ENCODE results near the gene CADPS.

CADPS gene

DNA sequence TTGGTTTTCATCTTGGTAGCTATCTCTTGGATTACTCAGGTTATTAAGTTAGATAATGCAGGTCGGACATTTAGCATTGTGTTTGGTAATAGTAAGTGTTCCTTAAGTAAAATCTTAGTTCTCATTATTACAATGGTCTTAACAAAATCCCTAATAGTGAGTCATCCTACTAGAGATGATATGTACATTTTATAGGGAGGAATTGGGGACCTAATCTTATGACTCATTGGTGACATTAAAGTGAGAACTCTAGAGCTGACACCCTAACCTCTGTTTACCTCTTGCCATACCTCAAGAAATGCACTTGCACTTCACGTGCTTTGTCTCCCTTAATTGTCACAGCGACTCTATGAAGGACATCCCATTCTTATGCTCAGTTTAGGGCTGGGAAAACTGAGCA, 174.9 kb downstream of the CADPS start:
- DNase-seq (ENCODE audit: extremely low read depth in 1 of 2, low read depth in 1 of 2): no peak

DNA sequence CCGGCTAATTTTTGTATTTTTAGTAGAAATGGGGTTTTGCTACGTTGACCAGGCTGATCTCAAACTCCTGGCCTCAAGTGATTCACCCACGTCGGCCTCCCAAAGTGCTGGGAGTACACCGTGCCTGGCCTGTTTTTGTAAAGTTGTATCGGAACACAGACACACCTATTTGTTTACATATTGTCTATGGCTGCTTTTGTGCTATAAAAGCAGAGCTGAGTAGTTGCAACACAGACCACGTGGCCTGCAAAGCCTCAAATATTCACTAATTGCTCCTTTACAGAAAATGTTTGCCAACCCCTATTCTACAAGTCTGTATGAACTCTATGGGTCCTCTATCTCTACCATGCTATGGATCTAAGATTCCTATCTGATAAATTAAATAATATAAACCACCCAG, 175.5 kb downstream of the CADPS start:
- DNase-seq (ENCODE audit: extremely low read depth in 1 of 2, low read depth in 1 of 2): no peak

DNA sequence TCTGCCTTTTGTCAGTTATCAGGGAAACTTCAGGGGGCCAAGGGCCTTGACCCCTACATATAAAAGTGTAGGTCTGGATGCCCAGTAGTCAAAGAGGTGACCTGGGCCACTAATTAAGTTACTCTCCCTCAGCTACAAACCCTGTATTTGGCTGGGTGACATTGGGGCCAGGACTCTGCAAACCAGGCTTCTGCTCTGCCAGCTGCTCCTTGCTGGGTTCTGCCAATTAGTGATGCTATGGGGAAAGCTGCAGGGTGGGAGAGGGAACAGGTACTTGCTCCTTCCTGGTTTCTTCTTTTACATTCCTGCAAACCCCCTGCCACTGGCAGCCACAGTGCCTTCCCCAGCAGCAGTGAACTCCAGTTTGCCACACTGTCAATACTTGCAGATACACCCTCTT, 179.2 kb downstream of the CADPS start:
- DNase-seq (ENCODE audit: extremely low read depth in 1 of 2, low read depth in 1 of 2): no peak

DNA sequence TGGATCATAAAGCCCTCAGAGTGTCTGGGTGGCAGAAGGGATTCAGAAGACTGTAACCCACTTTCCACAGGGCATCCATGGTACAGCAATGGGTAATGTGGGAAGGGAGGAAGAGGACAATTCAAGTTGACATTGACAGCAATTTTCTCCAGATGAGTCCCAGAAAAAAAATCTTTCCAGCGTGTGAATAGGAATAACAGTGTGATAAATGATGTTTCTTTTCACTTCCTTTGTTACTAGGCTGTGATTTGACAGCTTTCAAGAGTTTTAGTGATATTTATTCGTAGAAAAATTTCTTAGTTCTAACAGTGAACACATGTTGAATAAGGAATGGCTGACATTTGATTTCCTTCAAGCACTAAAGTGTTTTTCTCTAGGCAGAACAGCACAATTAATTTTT, 186.4 kb downstream of the CADPS start:
- no peak for DNase-seq (ENCODE audit: extremely low read depth in 1 of 2, low read depth in 1 of 2)

- DNase-seq (ENCODE audit: extremely low read depth in 1 of 2, low read depth in 1 of 2): no peak
These were observed 187.2 kb downstream of the CADPS start for GRCh38 chr3:62688050-62688449.

DNA sequence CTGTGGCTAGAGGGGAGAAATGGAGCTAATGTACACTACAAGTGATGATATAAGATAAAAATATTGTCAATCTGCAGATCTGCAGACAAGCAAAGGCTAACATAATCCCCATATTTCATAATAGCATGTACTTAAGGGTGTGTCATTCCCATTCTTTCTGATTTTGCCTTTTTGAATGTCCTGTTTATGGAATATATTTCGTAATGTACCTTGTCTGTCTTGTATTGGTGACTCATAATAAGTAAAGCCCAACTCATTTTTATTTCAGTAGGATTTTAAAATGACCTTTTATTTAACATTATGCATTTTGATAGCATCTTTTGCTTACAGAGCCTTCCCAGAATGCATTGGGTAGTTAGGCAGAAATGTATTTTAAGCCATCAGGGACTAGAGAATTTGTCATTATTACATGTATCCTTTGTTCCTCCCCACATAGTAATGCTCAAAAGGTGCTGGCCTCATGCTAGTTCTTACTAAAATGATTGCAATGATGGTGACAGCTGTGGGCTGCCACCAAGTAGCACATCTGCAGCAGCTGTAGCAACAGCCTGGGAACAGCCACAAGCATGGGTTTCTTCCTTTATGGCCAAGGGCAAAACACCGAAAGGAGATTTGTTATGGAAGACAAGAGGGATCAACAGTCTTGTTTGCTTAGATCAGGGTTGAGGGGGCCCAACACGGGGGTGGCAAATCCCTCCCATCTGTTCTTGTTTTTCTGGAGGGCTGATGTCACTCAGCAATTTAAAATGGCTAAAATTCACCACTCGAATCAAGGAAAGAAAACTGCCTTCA, 188.5 kb downstream of the CADPS start:
- no peak for DNase-seq (ENCODE audit: extremely low read depth in 1 of 2, low read depth in 1 of 2)

- DNase-seq (ENCODE audit: extremely low read depth in 1 of 2, low read depth in 1 of 2): no peak
These were observed 192.4 kb downstream of the CADPS start for GRCh38 chr3:62682826-62683225.

GRCh38 chr3:62679988-62680387, 195.2 kb downstream of the CADPS start:
- DNase-seq (ENCODE audit: extremely low read depth in 1 of 2, low read depth in 1 of 2): no peak

DNA sequence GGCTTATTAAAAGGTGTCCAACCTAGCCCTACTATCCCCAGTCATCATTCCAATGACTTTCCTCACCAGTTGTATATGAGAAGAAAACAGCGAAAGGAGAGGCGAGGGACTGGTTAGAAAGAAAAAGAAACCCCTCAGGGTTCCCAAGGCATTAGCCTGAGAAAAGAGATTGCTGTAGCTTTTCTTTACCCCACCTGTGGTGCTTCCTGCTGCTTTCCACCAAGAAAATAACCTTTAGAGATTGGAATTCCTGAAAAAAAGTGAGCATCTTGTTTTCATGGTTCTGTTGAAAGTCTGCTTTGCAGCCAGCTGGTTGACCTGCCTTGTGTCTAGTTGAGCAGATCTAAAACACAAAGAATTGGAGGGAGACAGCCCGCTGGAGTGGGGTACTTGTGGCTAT, 196.4 kb downstream of the CADPS start:
- DNase-seq (ENCODE audit: extremely low read depth in 1 of 2, low read depth in 1 of 2): no peak

- no peak for DNase-seq (ENCODE audit: extremely low read depth in 1 of 2, low read depth in 1 of 2)
These were observed 197.3 kb downstream of the CADPS start for GRCh38 chr3:62677926-62678325.

DNA sequence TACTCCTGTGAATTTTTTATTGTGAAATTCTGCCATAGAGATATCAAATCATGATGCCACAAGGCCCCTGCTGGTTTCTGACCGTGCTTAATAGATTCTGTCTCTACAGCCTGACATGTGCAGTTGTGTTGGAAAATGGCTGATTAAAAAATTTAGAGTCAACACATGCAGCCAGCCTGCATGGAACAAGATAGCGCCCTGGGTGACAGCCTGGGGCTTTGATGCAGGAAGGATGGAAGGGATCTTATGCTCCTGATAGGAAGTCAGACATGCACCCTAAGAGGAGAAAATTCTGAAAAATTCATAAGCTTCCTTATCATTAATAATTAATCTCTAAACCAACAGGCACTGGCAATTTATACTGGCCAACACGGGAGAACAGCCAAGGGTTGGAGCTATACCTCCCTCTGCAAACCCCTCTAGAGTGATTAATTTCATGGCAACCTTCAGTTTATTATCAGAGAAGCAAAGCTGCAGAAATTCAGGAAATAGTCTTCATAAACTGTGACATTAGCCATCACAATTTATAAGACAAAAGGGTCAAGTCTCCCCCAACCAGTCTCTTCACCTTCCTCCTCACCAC, 198.4 kb downstream of the CADPS start:
- DNase-seq (ENCODE audit: extremely low read depth in 1 of 2, low read depth in 1 of 2): no peak

- DNase-seq (ENCODE audit: extremely low read depth in 1 of 2, low read depth in 1 of 2): no peak
These were observed 199.7 kb downstream of the CADPS start for GRCh38 chr3:62675492-62675891.

- DNase-seq (ENCODE audit: extremely low read depth in 1 of 2, low read depth in 1 of 2): no peak
These were observed 202.3 kb downstream of the CADPS start for GRCh38 chr3:62672988-62673313.

GRCh38 chr3:62672270-62672987, 202.8 kb downstream of the CADPS start:
- no peak for DNase-seq (ENCODE audit: extremely low read depth in 1 of 2, low read depth in 1 of 2)

DNA sequence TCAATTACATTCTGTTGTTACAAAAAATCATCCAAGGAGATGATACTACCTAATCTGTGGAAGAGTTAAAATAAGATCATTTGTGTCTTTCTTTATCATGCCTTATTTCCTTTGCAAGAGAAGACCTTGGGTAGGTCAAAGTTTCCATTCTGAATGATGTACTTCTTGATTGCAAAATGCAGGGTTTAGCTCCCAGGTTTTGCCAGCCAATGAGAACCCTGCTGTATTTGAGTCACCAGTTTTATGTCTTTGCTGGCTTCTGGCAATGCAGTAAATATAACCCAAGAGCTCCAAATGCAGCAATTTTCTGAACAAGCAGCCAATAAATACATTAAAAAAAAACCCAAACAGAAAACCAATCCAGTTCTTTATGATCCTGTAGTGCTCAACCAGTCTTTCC, 204.9 kb downstream of the CADPS start:
- DNase-seq (ENCODE audit: extremely low read depth in 1 of 2, low read depth in 1 of 2): no peak

- no peak for DNase-seq (ENCODE audit: extremely low read depth in 1 of 2, low read depth in 1 of 2)
These were observed 206.1 kb downstream of the CADPS start for GRCh38 chr3:62669161-62669560.

- DNase-seq (ENCODE audit: extremely low read depth in 1 of 2, low read depth in 1 of 2): no peak
These were observed 207.5 kb downstream of the CADPS start for GRCh38 chr3:62667714-62668113.

DNA sequence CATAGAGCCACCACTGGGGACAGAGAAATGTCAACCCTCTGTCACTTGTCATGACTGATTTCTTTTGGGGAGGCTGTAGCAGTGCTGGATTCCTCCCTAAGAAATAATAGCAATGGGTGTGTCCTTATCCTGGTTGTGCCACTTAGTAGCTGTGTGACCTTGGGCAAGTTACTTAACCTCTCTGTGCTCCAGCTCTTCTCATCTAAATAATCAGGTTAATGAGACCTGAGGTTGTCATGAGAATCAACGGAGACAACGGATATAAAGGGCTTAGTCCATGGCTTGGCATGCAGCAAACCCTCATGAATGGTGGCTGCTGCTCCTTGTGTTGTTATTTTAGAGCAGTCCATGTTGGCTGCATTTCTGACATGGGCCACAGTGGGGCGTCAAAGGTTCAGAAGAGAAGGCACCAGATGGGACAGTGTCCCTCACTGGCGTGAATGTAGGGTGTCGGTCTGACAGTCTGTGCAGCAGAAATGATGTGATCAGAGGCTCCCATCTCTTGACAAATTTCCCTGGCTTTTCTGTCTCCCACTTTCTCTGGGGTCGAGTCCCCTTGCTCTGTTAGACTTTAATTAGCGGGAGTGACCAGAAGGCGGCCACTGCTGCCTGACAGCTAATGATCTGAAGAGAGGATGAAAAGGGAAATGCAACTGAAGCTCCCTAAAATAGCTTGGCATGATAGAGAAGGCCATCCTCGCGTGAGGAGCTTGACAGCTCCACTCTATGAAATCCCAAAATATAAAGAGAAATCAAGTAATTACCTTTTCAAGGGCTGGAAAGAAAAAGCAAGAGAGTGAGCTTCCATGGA, 209.4 kb downstream of the CADPS start:
- no peak for DNase-seq (ENCODE audit: extremely low read depth in 1 of 2, low read depth in 1 of 2)

- no peak for DNase-seq (ENCODE audit: extremely low read depth in 1 of 2, low read depth in 1 of 2)
These were observed 212.5 kb downstream of the CADPS start for GRCh38 chr3:62662677-62663076.

- no peak for DNase-seq (ENCODE audit: extremely low read depth in 1 of 2, low read depth in 1 of 2)
These were observed 215.6 kb downstream of the CADPS start for GRCh38 chr3:62659660-62660059.

GRCh38 chr3:62655691-62656063, 219.5 kb downstream of the CADPS start:
- no peak for DNase-seq (ENCODE audit: extremely low read depth in 1 of 2, low read depth in 1 of 2)
